SK-N-SH treated with all-trans-retinoic acid at 6 μM for 48 hours (cell line): Measurements from ENCODE around the gene FNDC1.

Source experiments
- ATAC-seq: fragments of 200-7000 bp; cut with Tn5 transposase; 3 replicates; pipeline ENCODE4 v1.9.1; 2020; ENCODE audit warnings: mild to moderate bottlenecking, moderate library complexity
- ARNTL ChIP-seq: fragments of 450-650 bp; formaldehyde crosslinking; IDR thresholded peaks from 2 replicates; pipeline ENCODE4 v1.5.0; 2020; ENCODE audit warnings: low read depth, mild to moderate bottlenecking, moderate library complexity, borderline replicate concordance
- BACH2 ChIP-seq: fragments of 250-450 bp; sonication (Bioruptor Pico); IDR thresholded peaks from 2 replicates; pipeline ENCODE4 v1.9.0; 2021; ENCODE audit warnings: mild to moderate bottlenecking, borderline replicate concordance
- CSDC2 ChIP-seq: fragments of 250-450 bp; sonication (Bioruptor Pico); IDR thresholded peaks from 2 replicates; pipeline ENCODE4 v1.5.0; 2020; ENCODE audit warnings: mild to moderate bottlenecking, moderate library complexity
- CSRNP3 ChIP-seq: fragments of 250-450 bp; sonication (Bioruptor Pico); IDR thresholded peaks from 2 replicates; pipeline ENCODE4 v1.5.1; 2021; ENCODE audit warnings: mild to moderate bottlenecking, moderate library complexity
- ESRRG ChIP-seq: fragments of 250-450 bp; sonication (Bioruptor Pico); IDR thresholded peaks from 2 replicates; pipeline ENCODE4 v1.6.1; 2021; ENCODE audit warnings: mild to moderate bottlenecking
- GLIS3 ChIP-seq: fragments of 250-450 bp; sonication (Bioruptor Pico); IDR thresholded peaks from 2 replicates; pipeline ENCODE4 v1.5.0; 2020; ENCODE audit warnings: mild to moderate bottlenecking, moderate library complexity
- ISL1 ChIP-seq: fragments of 250-450 bp; sonication (Bioruptor Pico); IDR thresholded peaks from 2 replicates; pipeline ENCODE4 v2.1.2; 2022; ENCODE audit warnings: mild to moderate bottlenecking, moderate library complexity
- OSR1 ChIP-seq: fragments of 250-450 bp; sonication (Bioruptor Pico); IDR thresholded peaks from 2 replicates; pipeline ENCODE4 v1.8.0; 2022; ENCODE audit warnings: moderate library complexity, mild to moderate bottlenecking, inconsistent platforms
- PPARA ChIP-seq: fragments of 250-450 bp; sonication (Bioruptor Pico); IDR thresholded peaks from 2 replicates; pipeline ENCODE4 v1.5.0; 2020; ENCODE audit warnings: mild to moderate bottlenecking, borderline replicate concordance
- RARB ChIP-seq: fragments of 250-450 bp; sonication (Bioruptor Pico); IDR thresholded peaks from 2 replicates; pipeline ENCODE4 v1.8.0; 2021; ENCODE audit warnings: mild to moderate bottlenecking, moderate library complexity
- SNAI2 ChIP-seq: fragments of 250-450 bp; sonication (Bioruptor Pico); IDR thresholded peaks from 2 replicates; pipeline ENCODE4 v1.5.0; 2020; ENCODE audit warnings: mild to moderate bottlenecking, moderate library complexity
- TCF4 ChIP-seq: fragments of 250-450 bp; sonication (Bioruptor Pico); IDR thresholded peaks from 2 replicates; pipeline ENCODE4 v1.8.0; 2021; ENCODE audit warnings: mild to moderate bottlenecking, moderate library complexity, borderline replicate concordance
- TOX ChIP-seq: fragments of 250-450 bp; sonication (Bioruptor Pico); IDR thresholded peaks from 2 replicates; pipeline ENCODE4 v1.8.0; 2021; ENCODE audit warnings: mild to moderate bottlenecking, moderate library complexity, borderline replicate concordance
- TSHZ2 ChIP-seq: fragments of 250-450 bp; sonication (Bioruptor Pico); IDR thresholded peaks from 2 replicates; pipeline ENCODE4 v1.5.0; 2020; ENCODE audit warnings: mild to moderate bottlenecking, moderate library complexity
- ZC3H10 ChIP-seq: fragments of 250-450 bp; sonication (Bioruptor Pico); IDR thresholded peaks from 2 replicates; pipeline ENCODE4 v1.5.1; 2021; ENCODE audit warnings: mild to moderate bottlenecking, moderate library complexity
- ZFP3 ChIP-seq: fragments of 250-450 bp; sonication (Bioruptor Pico); IDR thresholded peaks from 2 replicates; pipeline ENCODE4 v1.5.0; 2020; ENCODE audit warnings: mild to moderate bottlenecking, moderate library complexity
- ZFP30 ChIP-seq: fragments of 450-650 bp; formaldehyde crosslinking; IDR thresholded peaks from 2 replicates; pipeline ENCODE4 v1.5.0; 2022; ENCODE audit warnings: mild to moderate bottlenecking, moderate library complexity
- ZNF565 ChIP-seq: fragments of 450-650 bp; formaldehyde crosslinking; conservative IDR thresholded peaks from 2 replicates; pipeline ENCODE4 v1.5.0; 2020; ENCODE audit warnings: low read depth, mild to moderate bottlenecking, moderate library complexity
- ZNF70 ChIP-seq: fragments of 450-650 bp; formaldehyde crosslinking; IDR thresholded peaks from 2 replicates; pipeline ENCODE4 v1.5.0; 2020; ENCODE audit warnings: mild to moderate bottlenecking, moderate library complexity
- TF ChIP-seq, protein P1 (sequence below): fragments of 250-450 bp; sonication (Bioruptor Pico); IDR thresholded peaks from 2 replicates; pipeline ENCODE4 v1.8.0; 2021; ENCODE audit warnings: low read depth, mild to moderate bottlenecking, moderate library complexity, borderline replicate concordance
- TF ChIP-seq, protein P2 (sequence below): fragments of 250-450 bp; sonication (Bioruptor Pico); IDR thresholded peaks from 2 replicates; pipeline ENCODE4 v1.5.1; 2020; ENCODE audit warnings: low read depth, mild to moderate bottlenecking, moderate library complexity

The FNDC1 gene

DNA sequence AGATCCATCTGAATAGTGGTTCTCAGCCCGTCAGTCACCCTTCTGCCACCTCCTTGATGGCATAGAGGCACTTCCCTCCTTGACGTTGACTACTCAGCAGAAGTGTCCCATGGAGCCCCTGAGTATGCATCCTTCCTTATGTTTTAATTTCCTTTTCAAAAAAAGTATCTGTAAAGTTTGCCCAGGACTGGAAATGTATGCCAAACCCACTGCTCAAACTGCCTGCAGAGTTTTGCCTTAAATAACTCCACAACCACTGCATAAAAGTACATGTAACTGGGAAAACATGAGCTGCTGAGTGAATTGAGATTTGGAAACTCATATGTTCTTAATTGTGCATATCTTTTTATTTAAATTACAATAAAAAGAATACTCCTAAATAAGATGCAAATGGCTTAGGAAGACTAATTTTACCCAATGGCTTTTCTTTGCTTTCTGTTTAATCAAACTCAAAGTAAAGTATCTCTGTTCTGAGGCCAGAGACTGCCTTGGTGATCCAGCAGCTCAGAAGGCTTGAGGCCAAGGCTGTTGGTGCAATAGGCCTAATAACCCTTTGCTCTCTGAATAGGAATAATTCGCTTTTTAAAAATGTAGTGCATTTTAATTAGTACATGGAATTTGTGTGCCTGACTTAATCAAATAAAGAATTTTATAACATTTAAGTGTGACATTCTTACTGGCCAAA lies 90.4 kb downstream of the FNDC1 start:
- ATAC-seq, result no peak
- no peak for TF ChIP-seq PPARA (CRISPR knock-in tag)
- TF ChIP-seq TOX (CRISPR knock-in tag), result no peak
- TF ChIP-seq ESRRG, result no peak
- no peak for TF ChIP-seq ZC3H10
- no peak for TF ChIP-seq SNAI2 (CRISPR knock-in tag)
- no peak for TF ChIP-seq ARNTL (CRISPR knock-in tag)
- no peak for TF ChIP-seq GLIS3 (CRISPR knock-in tag)
- TF ChIP-seq ZNF70 (CRISPR knock-in tag), result no peak
- TF ChIP-seq ZFP3 (CRISPR knock-in tag), result no peak
- no peak for TF ChIP-seq TCF4 (CRISPR knock-in tag)
- no peak for TF ChIP-seq CSRNP3 (CRISPR knock-in tag)
- TF ChIP-seq OSR1 (CRISPR knock-in tag), result no peak
- TF ChIP-seq ISL1 (CRISPR knock-in tag), result no peak
- TF ChIP-seq, protein P1, sequence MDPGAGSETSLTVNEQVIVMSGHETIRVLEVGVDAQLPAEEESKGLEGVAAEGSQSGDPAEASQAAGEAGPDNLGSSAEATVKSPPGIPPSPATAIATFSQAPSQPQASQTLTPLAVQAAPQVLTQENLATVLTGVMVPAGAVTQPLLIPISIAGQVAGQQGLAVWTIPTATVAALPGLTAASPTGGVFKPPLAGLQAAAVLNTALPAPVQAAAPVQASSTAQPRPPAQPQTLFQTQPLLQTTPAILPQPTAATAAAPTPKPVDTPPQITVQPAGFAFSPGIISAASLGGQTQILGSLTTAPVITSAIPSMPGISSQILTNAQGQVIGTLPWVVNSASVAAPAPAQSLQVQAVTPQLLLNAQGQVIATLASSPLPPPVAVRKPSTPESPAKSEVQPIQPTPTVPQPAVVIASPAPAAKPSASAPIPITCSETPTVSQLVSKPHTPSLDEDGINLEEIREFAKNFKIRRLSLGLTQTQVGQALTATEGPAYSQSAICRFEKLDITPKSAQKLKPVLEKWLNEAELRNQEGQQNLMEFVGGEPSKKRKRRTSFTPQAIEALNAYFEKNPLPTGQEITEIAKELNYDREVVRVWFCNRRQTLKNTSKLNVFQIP, result no peak
- no peak for TF ChIP-seq CSDC2 (CRISPR knock-in tag)
- no peak for TF ChIP-seq TSHZ2 (CRISPR knock-in tag)

DNA sequence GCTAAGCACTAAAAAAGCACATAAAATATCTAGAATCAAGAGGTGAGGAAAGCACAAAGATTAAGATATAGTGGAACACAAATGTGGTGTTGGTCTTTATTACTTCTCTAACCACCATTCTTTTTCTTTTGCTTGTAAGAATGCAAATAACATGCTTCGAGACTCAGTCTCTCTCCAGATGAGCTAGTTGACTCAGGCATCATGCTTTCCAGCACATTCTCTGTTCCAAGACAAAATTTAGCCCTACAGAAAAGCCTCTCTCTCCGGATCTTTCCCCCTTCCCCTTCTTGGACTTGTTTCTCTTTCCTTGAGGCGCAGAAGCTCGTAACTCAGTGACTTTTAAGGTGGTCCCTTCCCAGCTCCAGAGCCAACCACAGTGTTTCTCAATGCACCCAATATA lies 91.0 kb downstream of the FNDC1 start:
- TF ChIP-seq CSDC2 (CRISPR knock-in tag), result no peak
- no peak for TF ChIP-seq RARB
- TF ChIP-seq ZNF565, result no peak
- TF ChIP-seq ARNTL (CRISPR knock-in tag), result no peak
- TF ChIP-seq TSHZ2 (CRISPR knock-in tag), result no peak
- no peak for TF ChIP-seq ZC3H10
- TF ChIP-seq, protein P2, sequence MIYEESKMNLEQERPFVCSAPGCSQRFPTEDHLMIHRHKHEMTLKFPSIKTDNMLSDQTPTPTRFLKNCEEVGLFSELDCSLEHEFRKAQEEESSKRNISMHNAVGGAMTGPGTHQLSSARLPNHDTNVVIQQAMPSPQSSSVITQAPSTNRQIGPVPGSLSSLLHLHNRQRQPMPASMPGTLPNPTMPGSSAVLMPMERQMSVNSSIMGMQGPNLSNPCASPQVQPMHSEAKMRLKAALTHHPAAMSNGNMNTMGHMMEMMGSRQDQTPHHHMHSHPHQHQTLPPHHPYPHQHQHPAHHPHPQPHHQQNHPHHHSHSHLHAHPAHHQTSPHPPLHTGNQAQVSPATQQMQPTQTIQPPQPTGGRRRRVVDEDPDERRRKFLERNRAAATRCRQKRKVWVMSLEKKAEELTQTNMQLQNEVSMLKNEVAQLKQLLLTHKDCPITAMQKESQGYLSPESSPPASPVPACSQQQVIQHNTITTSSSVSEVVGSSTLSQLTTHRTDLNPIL (CRISPR knock-in tag), result no peak
- TF ChIP-seq OSR1 (CRISPR knock-in tag), result no peak
- TF ChIP-seq CSRNP3 (CRISPR knock-in tag), result no peak
- no peak for TF ChIP-seq SNAI2 (CRISPR knock-in tag)
- TF ChIP-seq ZFP30 (CRISPR knock-in tag), result no peak
- TF ChIP-seq TOX (CRISPR knock-in tag), result no peak
- no peak for TF ChIP-seq TCF4 (CRISPR knock-in tag)
- no peak for TF ChIP-seq ISL1 (CRISPR knock-in tag)
- TF ChIP-seq BACH2, result no peak
- no peak for TF ChIP-seq PPARA (CRISPR knock-in tag)
- no peak for TF ChIP-seq ZNF70 (CRISPR knock-in tag)

More for the DNA sequence above, 91.0 kb downstream of the FNDC1 start:
- ATAC-seq, result no peak
